NCI-H187 (cell line): ENCODE data around the gene TBK1.
"Not testable (repeated sequence)": the region's sequence is repeated elsewhere in the genome, so short reads cannot be mapped to it uniquely, and the experiment has no call there.

Experiments used
- DNase-seq, 2 experiments: peaks; one replicate each; lab custom pipeline; 2025; lab: John Stamatoyannopoulos, UW

Gene TBK1

GRCh38 chr12:64497484-64497883 is 45.6 kb downstream of the TBK1 start:
- DNase-seq = no peak

- no peak for DNase-seq
These were observed 46.0 kb downstream of the TBK1 start for GRCh38 chr12:64497903-64498302.

GRCh38 chr12:64500394-64500793 is 48.5 kb downstream of the TBK1 start:
- no peak for DNase-seq

GRCh38 chr12:64501486-64501885 is 49.6 kb downstream of the TBK1 start:
- no peak for DNase-seq

- DNase-seq = no peak
These were observed 55.0 kb downstream of the TBK1 start for GRCh38 chr12:64506955-64507354.

- no peak for DNase-seq
These were observed 58.7 kb downstream of the TBK1 start for GRCh38 chr12:64510667-64511066.

GRCh38 chr12:64518396-64518795 is 66.5 kb downstream of the TBK1 start:
- DNase-seq = no peak

GRCh38 chr12:64521833-64522232 is 69.9 kb downstream of the TBK1 start:
- no peak for DNase-seq

GRCh38 chr12:64522316-64522715 is 70.4 kb downstream of the TBK1 start:
- DNase-seq = no peak

- no peak for DNase-seq
These were observed 70.9 kb downstream of the TBK1 start for GRCh38 chr12:64522807-64523206.

GRCh38 chr12:64523565-64524444 is 71.9 kb downstream of the TBK1 start:
- DNase-seq = not testable (repeated sequence)

- DNase-seq = no peak
These were observed 73.7 kb downstream of the TBK1 start for GRCh38 chr12:64525461-64526160.

GRCh38 chr12:64526859-64527258 is 74.9 kb downstream of the TBK1 start:
- DNase-seq = no peak

- DNase-seq = no peak
These were observed 76.7 kb downstream of the TBK1 start for GRCh38 chr12:64528616-64529015.

GRCh38 chr12:64530566-64530965 is 78.6 kb downstream of the TBK1 start:
- no peak for DNase-seq

GRCh38 chr12:64531665-64532334 is 79.9 kb downstream of the TBK1 start:
- DNase-seq = no peak

GRCh38 chr12:64532734-64533351 is 80.9 kb downstream of the TBK1 start:
- DNase-seq = no peak

GRCh38 chr12:64534672-64535199 is 82.8 kb downstream of the TBK1 start:
- no peak for DNase-seq

- no peak for DNase-seq
These were observed 86.2 kb downstream of the TBK1 start for GRCh38 chr12:64538121-64538520.

GRCh38 chr12:64542409-64543047 is 90.6 kb downstream of the TBK1 start:
- not testable (repeated sequence) for DNase-seq

GRCh38 chr12:64544371-64545080 is 92.6 kb downstream of the TBK1 start:
- DNase-seq = no peak
